ENCODE data around the gene CDK8.
A peak's percentile ranks its signal among the peaks of the same experiment; 100 is the strongest.
"Not testable (repeated sequence)": the region's sequence is repeated elsewhere in the genome, so short reads cannot be mapped to it uniquely, and the experiment has no call there.

Gene CDK8

GRCh38 chr13:26253262-26253786 is 605 bp upstream of the CDK8 start:
- DNase-seq (ENCODE audit: low spot score), result no peak

GRCh38 chr13:26254583-26255111 is 718 bp downstream of the CDK8 start:
- peak; percentile 72 for DNase-seq (ENCODE audit: low spot score)

- DNase-seq (ENCODE audit: low spot score), result peak; percentile 21
These were observed 1.2 kb downstream of the CDK8 start for GRCh38 chr13:26255115-26255514.

- peak; percentile 56 for DNase-seq (ENCODE audit: low spot score)
These were observed 1.9 kb downstream of the CDK8 start for GRCh38 chr13:26255691-26256277.

GRCh38 chr13:26257049-26257448 is 3.1 kb downstream of the CDK8 start:
- no peak for DNase-seq (ENCODE audit: low spot score)

- no peak for DNase-seq (ENCODE audit: low spot score)
These were observed 5.7 kb downstream of the CDK8 start for GRCh38 chr13:26259634-26260033.

- no peak for DNase-seq (ENCODE audit: low spot score)
These were observed 8.2 kb downstream of the CDK8 start for GRCh38 chr13:26262156-26262555.

GRCh38 chr13:26266311-26266710 is 12.4 kb downstream of the CDK8 start:
- DNase-seq (ENCODE audit: low spot score), result no peak

GRCh38 chr13:26270707-26271106 is 16.8 kb downstream of the CDK8 start:
- no peak for DNase-seq (ENCODE audit: low spot score)

GRCh38 chr13:26272621-26273020 is 18.7 kb downstream of the CDK8 start:
- no peak for DNase-seq (ENCODE audit: low spot score)

- no peak for DNase-seq (ENCODE audit: low spot score)
These were observed 26.4 kb downstream of the CDK8 start for GRCh38 chr13:26280295-26280694.

GRCh38 chr13:26280822-26281221 is 26.9 kb downstream of the CDK8 start:
- no peak for DNase-seq (ENCODE audit: low spot score)

- DNase-seq (ENCODE audit: low spot score), result not testable (repeated sequence)
These were observed 32.0 kb downstream of the CDK8 start for GRCh38 chr13:26285911-26286310.

GRCh38 chr13:26288838-26289237 is 34.9 kb downstream of the CDK8 start:
- DNase-seq (ENCODE audit: low spot score), result not testable (repeated sequence)

GRCh38 chr13:26295812-26296211 is 41.9 kb downstream of the CDK8 start:
- DNase-seq (ENCODE audit: low spot score), result no peak

GRCh38 chr13:26299168-26299750 is 45.3 kb downstream of the CDK8 start:
- DNase-seq (ENCODE audit: low spot score), result no peak

GRCh38 chr13:26300140-26300539 is 46.2 kb downstream of the CDK8 start:
- DNase-seq (ENCODE audit: low spot score), result no peak

- no peak for DNase-seq (ENCODE audit: low spot score)
These were observed 51.7 kb downstream of the CDK8 start for GRCh38 chr13:26305676-26306075.

- DNase-seq (ENCODE audit: low spot score), result no peak
These were observed 53.8 kb downstream of the CDK8 start for GRCh38 chr13:26307701-26308100.

GRCh38 chr13:26308250-26308649 is 54.3 kb downstream of the CDK8 start:
- DNase-seq (ENCODE audit: low spot score), result no peak

- DNase-seq (ENCODE audit: low spot score), result no peak
These were observed 54.9 kb downstream of the CDK8 start for GRCh38 chr13:26308836-26309235.

GRCh38 chr13:26310003-26310402 is 56.1 kb downstream of the CDK8 start:
- no peak for DNase-seq (ENCODE audit: low spot score)

GRCh38 chr13:26310470-26310869 is 56.5 kb downstream of the CDK8 start:
- no peak for DNase-seq (ENCODE audit: low spot score)

GRCh38 chr13:26312019-26312418 is 58.1 kb downstream of the CDK8 start:
- DNase-seq (ENCODE audit: low spot score), result not testable (repeated sequence)

Data from SW480 (cell line).